Stimulated activated CD4-positive, alpha-beta T cell treated with anti-CD3 and anti-CD28 coated beads, Interleukin-1b, Interleukin-23, amount 100 ng/mL, for 24 hours (primary cell): ENCODE results near the gene HP1BP3.

Experiments used
- DNase-seq, 4 experiments: peaks; one replicate each; pipeline ENCODE4 v3.0.0-alpha.2; 2020; ENCODE audit warnings: low read depth in 4 of 4, low spot score in 1 of 4

Gene HP1BP3

DNA sequence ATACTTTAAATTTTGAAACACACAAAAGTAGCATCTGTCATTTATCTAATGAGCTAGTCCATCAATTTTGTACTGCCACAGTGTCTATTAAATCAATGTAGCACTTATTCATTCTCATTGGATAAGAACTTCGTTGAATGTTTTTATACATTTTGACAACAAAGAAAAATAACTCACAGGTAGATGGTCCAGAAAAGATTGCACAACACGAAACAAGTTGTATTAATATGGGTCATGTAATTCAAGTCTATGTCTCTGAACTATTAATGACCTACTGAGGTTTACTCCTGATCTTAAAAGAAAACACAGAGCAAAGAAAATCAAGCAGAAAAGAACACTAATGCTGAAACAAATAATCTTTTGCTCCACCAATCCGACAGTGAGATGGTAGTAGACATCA lies 15.3 kb downstream of the HP1BP3 start:
- no peak for DNase-seq

DNA sequence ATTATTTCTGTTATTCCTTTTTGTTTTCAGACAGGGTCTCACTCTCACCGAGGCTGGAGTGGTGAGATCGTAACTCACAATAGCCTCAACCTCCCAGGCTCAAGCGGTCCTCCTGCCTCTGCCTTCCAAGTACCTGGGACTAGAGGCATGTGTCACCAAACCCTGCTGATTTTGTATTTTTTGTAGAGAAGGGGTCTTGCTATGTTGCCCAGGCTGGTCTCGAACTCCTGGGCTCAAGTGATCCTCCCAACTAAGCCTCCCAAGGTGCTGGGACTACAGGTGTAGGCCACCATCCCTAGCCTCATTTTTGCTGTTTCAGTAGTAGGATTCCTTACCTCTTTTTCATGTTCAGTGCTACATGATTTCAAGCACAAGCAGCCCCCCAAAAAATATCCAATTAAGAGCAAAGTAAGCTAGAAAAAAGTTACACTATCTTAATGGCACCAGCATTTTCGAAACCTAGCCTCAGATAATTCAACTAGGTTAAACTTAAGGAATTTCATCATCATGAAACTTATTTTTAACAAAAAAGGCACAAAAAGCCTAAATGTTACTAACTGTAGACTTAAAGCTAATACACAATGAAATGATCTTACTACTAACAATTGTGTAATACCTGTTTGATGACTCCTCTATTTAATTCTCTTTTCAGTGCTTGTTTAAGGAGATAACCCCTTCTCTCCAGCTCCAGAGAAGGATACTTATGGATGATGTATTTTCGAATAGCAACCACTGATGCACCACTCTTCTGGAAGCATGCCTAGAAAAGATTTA lies 16.6 kb downstream of the HP1BP3 start:
- no peak for DNase-seq

DNA sequence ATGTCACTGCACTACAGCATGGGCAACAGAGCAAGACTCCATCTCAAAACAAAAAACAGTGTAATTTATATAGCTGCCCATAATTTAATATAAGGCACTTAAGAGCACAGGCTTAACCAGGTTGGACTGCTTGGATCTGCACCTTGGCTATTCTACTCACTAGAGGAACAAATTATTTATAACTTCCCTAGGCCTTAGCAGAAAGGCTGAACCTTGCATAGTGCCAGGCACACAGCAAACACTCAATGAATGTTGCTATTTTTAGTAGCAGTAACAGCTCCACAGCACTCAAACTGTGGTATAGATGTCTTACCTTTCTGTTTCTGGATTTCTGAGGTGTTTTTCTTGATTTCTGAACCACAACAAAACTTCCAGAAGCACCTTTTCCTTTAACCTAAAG lies 19.8 kb downstream of the HP1BP3 start:
- DNase-seq: no peak

DNA sequence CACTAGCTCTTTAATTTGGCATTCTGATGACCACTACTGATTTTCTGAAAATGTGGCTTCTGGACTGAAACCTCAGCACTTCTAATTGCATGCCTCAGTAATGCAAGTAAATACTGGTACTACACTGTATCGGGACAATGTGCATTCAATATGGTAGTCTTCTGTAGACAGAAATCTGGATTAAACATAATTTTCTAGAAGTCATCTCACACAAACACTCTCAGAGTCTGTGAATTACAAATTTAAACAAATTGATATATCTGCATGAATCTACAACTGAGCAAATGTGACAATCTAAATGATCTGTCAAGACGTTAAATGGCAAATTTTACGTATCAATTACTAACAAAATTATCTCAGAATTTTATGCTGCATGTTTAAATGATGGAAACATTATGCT lies 23.7 kb downstream of the HP1BP3 start:
- no peak for DNase-seq

DNA sequence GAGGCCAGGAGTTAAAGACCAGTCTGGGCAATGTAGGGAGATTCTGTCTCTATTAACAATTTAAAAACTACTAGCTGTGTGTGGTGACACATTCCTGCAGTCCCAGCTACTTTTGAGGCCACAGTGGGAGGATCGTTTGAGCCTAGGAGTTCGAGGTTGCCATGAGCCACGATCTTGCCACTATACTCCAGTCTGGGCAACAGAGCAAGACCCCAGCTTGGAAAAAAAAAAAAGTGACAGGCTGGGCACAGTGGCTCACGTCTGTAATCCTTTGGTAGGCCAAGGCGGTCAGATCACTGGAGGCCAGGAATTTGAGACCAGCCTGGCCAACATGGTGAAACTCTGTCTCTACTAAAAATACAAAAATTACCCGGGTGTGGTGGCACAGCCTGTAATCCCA lies 26.8 kb downstream of the HP1BP3 start:
- DNase-seq: no peak

DNA sequence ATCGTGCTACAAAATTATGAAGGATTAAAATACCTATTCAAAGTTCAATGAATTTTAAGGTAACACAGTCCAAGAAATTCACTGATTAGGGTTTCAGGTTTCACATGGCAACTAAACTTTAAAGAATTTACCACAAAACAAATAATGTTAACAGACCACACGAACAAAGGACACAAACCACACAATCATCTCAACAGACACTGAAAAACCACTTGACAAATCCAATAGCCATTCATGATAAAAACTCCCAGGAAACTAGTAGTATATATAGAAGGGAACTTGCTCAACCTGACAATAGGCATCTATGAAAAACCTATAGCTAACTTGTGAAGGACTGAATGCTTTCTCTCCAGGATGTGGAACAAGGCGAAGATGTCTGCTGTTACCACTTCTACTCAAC lies 33.5 kb downstream of the HP1BP3 start:
- no peak for DNase-seq

DNA sequence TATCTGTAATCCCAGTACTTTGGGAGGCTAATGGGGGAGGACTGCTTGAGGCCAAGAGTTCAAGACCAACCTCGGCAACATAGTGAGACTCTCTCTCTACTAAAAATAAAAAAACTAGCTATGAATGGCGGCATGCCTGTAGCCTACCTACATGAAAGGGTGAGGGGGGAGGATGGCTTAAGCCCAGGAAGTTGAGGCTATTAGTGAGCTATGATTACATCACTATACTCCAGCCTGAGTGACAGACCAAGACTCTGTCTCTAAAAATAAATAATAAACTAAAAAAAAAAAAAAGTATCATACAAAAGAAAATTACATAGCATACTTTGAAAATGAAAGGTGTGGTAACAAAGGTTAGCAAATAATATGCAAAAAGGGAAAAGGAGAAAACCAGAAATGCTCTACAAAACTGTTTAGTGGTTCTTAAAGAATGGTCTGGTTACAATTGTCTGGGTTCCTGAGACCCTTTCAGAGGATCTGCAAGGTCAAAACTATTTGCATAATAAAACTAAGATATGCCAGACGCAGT lies 35.6 kb downstream of the HP1BP3 start:
- no peak for DNase-seq

DNA sequence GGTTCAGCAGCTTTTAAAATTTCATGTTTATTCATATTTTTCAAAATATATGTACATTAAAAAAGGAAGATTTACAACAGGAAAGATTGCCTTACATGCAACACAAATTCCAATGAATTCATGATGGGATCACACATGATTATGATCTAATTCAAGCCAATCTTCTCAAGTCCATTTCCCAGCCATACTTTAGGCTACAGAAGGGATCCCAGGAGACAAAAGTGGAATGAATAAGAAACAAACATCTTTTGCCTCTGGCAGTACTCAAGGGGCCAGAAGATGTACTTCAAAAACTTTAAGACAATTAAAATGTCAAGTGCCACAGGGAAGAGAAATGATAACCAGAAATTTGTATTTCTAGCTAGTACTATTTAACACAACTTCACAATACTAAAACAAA lies 44.4 kb downstream of the HP1BP3 start:
- no peak for DNase-seq

DNA sequence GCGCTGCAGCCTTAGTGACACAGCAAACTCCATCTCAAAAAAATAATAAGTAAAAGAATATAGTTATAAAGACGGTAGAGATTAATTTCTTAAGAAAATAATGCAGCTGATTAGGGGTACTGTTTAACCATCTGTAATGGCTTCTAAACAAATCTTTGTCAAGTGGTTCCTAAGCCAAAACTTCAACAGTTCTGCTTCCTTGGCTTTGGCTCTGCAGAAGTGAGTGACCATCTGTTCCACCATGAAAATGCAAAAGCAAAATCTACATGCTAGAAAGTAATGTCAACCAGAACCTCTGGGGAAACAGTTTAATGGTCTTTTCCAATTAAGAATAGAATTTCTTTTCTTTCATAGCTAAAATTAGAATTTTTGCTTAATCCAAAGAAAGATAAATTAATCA lies 46.3 kb downstream of the HP1BP3 start:
- DNase-seq: no peak

DNA sequence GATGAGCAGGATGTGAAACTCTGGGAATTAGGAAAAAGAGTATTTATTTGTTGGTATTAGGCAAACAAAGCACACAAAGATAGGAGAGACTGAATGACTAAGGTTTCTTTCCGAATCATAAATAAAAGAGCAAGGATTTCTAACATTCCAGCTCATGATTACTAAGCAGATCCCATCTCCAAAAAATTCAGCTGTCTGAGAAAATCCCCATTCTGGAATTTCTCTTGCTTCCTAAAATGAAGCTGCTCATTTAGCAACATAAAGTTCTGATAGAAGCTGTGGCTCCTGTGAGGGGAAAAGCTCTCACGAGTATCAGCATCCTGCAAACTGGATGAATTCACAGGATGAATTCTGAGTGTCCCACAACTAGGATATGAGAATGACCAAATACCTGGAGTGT lies 47.9 kb downstream of the HP1BP3 start:
- DNase-seq: no peak

DNA sequence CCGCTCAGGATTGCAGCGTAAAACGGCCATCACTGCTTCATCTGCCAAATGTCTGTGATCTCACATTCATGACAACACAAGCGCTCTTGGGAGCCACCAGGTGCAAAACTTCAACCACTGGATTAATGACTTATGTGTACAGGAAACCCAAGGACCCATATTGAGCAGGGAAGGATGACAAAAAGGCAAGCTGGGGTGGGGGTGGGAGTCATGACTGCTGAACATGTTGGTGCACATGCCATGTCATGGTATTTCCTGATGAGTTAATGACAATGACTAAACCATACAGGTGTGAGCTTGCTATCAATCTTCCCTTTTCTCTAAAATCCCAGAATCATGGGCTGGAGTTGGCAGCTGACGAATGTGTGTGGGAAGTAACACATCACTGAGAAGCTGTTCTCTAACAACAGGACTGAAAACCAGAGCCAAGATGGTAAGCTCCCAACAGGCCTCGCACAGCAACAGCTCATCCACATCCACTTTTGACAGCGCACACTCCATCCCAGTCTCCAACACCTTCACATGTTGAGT lies 51.5 kb downstream of the HP1BP3 start:
- no peak for DNase-seq

DNA sequence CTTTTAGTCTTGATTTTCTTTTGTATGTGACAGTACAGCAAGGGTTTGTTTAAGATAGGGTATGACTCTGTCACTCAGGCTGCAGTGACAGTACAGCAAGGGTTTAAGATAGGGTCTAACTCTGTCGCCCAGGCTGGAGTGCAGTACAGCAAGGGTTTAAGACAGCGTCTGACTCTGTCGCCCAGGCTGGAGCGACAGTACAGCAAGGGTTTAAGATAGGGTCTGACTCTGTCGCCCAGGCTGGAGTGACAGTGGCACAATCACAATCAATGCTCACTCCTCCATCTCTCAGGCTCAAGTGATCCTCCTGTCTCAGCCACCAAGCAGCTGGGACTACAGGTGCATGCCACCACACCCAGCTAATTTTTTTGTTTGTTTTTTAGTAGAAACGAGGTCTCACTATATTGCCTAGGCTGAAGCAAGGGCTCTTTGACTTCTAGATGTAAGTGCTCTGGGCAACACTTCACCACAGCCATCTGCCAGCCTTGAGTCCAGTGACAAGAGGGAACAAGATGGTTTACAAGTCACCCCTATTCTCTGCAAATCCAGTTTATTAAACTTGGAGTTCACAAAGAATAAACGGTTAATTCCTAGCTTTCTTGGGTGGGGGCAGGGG lies 53.6 kb downstream of the HP1BP3 start:
- DNase-seq: no peak

DNA sequence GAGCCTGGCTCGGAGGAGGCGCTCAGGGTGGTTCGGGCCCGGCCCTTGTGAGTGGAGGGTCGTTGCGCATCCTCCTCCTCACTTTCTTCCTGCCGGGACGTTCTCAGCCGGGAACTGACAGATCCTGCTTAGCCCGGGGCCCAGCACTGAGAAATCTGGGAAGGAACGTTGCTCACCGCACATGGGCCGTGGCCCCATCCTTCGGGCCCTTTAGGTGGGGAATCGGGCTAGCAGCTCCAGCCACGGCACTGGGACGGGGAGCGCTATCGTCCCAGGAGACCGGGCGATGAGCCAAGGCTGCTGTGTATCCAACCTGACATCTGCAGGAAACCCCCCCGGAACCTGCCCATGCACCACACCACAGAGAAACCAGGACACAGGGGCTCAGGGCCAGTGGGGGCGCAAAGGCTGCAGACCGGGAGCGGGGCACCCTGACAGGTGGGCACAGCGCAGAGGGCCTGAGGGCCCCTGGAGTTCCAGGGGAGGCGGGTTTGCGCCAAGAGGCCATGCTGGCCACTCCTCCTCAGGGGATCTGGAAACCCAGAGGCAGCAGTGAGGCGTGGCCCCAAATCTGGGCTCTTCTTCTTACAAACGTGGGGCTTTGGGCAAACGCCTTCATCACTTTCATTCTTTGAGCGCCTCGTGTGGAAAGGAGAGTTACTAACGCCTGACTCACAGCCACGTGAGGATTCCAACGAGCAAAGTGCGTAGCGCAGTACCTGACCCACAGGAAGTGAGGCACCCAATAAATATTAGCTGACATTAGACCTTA lies 54.3 kb downstream of the HP1BP3 start, which contains the start of gene SH2D5:
SH2D5 (minus strand) TSS at position 116 of the 772 bp plus-strand sequence. CDS start 4,659 bp downstream, outside the sequence.
- peak; percentile 43 to 65 (median 58) for DNase-seq

DNA sequence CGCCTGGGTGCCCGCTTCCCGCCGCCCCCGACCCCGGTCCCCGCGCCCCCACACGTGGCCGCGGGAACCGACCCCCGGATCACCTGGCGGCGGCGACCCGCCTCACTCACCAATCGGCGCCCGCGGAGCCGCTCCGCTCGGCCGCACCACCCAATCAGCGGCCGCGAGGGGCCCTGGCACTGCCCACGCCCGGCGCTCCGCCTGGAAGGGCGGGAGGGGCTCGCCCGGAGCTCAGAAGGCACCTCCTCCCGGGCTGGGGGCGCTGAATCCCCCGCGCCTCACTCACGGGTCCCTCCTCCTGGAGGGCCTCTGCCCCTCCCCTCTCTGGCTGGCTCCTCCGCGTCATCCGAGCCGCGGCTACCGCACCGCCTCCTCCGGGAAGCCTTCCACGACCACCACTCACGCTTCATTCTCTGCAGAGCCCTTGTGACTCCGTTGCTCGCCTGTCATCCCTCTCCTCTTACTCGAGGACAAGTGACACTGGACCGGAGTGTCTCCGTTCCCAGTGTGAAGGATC lies 55.0 kb downstream of the HP1BP3 start:
- peak in 3 of 4 experiments; percentile 29 to 50 (median 40) for DNase-seq

DNA sequence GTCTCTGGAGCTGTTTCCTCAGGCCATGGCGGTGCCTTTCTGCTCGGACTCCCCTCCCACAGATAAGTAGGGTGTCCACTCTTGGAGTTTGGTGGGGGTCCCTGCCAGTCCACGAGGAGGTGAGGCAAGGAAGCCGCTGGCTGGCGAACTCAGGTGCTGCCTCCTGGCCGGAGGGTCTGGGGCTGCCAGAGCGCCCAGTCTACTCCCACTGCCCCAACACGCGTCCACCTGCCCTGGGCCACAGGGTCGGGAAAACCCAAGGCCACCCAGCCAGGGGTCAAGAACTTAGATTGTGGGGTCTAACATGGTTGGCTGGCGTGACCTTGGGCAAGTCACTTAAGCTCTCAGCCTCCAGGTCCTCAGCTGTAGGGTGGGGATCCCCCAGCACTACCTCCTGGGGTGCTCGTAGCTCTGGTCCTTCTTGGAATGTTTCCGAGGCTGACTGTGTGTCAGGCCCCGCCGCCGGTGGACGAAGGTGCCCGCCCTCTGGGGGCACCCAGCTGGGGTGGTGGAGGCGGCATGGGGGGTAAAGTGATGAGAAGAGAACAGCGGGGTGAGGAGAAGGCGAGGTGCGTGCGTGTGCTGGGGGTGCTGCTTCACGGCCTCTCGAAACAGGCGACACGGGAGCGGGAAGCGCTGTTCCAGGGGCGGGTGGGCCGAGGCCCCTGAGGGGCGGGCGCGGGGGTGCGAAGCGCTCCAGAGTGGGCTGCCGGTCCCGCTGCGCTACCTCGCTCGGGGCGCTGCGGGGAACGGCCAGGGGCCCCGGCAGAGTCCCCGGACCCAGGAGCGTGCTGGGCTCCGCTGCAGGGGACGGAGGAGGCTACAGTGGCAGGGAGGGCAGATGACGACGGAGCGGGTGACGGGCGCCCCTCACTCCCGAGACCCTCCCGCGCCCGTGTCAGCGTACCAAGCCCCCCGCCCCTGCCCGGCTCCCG lies 55.8 kb downstream of the HP1BP3 start:
- no peak for DNase-seq

DNA sequence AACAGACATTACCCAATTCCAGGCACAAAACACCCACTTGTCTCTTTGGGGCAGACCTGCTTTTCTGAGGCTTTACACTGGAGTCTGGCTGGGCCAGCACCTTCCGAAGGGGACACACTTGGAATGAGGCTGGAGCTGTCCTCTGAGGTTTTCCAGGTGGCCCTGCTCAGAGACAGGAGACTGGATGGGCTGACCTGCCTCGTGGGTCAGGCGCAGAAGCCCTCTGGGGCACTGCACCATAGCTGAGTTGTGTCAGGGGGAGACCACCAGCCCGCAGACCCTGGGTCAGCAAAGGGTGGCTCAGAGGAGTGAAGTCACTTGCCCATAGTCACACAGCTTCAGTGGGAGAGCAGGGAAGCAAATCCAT lies 56.4 kb downstream of the HP1BP3 start:
- DNase-seq: no peak

DNA sequence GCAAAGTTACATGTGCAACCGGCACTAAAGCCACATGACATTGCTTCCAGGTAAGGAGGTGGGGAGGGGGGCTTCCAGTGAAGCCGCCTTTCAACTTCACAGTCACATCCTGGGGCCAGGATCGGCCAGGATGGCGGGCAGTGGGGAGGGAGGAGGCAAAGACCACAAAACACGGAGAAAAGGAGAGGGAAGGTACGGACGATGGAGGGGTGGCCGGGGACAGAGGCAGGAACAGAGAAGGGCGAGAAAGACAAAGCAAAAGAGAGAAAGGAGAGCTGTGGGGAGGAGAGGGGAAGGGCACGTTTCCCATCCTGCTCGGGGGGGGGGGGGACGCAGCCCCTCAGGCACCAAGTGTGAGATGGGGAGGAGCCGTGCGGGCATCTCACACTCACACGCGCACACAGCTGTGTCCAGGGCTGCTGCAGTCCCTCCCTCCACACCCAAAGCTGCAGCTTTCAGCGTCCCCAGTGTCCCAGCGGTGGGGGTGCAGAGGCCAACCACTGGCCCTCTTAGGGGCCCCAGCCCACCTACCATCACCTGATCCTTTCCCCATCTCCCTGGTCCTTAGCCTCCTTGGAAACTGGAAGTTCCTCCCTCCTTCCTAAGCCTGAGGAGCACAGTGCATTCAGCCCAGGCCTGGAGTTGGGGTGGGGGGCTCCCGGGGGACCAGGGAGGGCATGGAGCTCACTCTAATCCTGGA lies 57.0 kb downstream of the HP1BP3 start:
- no peak for DNase-seq

DNA sequence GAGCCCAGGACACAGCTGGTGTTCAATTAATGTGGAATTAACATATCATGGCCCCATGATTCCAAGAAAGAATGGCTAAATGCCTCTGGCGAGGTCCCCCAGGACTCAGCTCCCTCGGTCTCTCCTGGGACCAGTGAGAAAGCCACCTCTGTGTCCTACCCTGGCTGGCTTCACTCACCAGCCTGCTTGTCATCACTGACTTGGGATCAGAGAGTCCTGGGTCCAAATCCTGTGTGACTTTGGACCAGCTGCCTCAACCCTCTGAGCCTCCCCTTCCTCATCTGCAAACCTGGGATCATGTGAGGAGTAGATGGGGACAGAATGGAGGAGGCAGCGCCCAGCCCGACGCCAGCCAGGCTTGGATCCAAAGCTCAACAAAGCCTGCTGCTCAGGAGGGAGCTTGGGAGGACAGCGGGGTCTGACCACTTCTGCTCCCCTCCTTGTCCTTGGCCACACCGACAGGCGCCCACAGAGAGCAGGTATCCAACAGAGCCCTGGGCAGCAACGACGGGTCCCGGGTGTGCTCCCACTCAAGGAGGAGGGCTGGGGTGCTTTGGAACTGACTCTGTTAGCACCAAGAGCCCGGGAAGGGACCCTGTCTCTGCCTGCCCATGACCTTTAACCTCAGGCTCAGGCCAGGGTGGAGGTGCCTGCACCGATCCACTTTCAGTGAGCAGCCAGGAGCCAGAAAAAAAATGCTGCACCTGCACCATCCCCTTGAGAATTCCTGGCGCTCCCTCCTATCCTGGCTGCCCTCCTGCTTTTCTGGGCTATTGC lies 57.8 kb downstream of the HP1BP3 start:
- no peak for DNase-seq
